Testis (tissue), 2 donors: ENCODE measurements around the gene PHRF1.

Source experiments
- POLR2A ChIP-seq: fragments of 450-650 bp; IDR thresholded peaks from one replicate; pipeline ENCODE4 v1.6.1; 2017; ENCODE audit warnings: antibody characterized with exemption, mild to moderate bottlenecking, moderate library complexity
- TF ChIP-seq, protein P1 (sequence below), 3 experiments: fragments of 450-650 bp in 2 of 3; fragments of 200-600 bp in 1 of 3; sonication (generic) in 1 of 3; IDR thresholded peaks; one replicate each; pipeline ENCODE4 v1.5.1; 2016 to 2019; ENCODE audit warnings: antibody characterized with exemption in 3 of 3, mild to moderate bottlenecking in 2 of 3, moderate library complexity in 1 of 3

DNA sequence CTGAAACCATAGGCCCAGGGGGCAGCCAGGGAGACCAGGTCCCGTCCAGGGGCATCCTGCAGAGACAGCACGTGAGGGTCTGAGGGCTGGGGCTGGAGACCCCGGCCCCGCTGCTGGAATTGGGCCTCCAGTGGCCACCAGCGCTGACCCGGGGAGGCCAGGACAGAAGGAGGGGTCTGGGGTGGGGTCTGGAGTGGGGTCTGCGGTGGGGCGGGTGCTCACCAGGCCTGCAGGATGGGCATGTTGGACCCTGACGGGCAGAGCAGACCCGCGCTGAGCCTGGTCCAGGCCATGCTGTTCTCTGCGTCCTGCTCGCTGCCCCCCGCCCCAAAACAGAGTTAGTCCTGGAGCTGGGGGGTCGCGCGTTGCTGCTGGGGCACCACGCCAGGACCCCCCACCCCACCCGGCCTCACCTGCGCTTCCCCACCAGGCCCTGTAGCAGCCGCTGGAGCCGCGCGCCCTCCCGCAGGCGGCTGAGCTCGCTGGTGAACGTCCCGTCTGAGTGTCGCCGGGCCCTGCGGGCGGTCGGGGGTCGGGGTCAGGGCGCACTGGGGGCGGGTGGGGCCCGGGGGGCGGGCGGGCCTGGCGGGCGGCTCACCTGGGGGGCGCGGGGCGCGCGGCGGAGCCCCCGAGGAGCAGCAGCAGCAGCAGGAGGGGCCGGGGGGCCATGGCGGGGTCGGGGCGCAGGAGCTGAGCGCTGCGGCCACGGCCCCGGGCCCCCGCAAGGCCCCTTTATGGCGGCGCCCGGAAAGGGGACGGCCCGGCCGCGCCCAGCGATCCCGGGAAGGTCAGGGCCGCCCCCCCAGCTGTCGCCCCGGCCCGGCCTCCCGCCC is 50.4 kb downstream of the PHRF1 start, which contains the start of gene SCT:
- TF ChIP-seq, protein P1, sequence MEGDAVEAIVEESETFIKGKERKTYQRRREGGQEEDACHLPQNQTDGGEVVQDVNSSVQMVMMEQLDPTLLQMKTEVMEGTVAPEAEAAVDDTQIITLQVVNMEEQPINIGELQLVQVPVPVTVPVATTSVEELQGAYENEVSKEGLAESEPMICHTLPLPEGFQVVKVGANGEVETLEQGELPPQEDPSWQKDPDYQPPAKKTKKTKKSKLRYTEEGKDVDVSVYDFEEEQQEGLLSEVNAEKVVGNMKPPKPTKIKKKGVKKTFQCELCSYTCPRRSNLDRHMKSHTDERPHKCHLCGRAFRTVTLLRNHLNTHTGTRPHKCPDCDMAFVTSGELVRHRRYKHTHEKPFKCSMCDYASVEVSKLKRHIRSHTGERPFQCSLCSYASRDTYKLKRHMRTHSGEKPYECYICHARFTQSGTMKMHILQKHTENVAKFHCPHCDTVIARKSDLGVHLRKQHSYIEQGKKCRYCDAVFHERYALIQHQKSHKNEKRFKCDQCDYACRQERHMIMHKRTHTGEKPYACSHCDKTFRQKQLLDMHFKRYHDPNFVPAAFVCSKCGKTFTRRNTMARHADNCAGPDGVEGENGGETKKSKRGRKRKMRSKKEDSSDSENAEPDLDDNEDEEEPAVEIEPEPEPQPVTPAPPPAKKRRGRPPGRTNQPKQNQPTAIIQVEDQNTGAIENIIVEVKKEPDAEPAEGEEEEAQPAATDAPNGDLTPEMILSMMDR (IDR thresholded peaks at IDR 0.05): no peak
- TF ChIP-seq POLR2A: no peak
